Activated CD8-positive, alpha-beta memory T cell treated with anti-CD3 and anti-CD28 coated beads for 4 hours (primary cell): ENCODE measurements around the gene NGEF.
"Not testable (repeated sequence)": the region's sequence is repeated elsewhere in the genome, so short reads cannot be mapped to it uniquely, and the experiment has no call there.

Source experiments
- DNase-seq, 2 donors: peaks; one replicate each; pipeline ENCODE4 v3.0.0-alpha.2; 2020; ENCODE audit warnings: low read depth in 2 of 2

NGEF gene

DNA sequence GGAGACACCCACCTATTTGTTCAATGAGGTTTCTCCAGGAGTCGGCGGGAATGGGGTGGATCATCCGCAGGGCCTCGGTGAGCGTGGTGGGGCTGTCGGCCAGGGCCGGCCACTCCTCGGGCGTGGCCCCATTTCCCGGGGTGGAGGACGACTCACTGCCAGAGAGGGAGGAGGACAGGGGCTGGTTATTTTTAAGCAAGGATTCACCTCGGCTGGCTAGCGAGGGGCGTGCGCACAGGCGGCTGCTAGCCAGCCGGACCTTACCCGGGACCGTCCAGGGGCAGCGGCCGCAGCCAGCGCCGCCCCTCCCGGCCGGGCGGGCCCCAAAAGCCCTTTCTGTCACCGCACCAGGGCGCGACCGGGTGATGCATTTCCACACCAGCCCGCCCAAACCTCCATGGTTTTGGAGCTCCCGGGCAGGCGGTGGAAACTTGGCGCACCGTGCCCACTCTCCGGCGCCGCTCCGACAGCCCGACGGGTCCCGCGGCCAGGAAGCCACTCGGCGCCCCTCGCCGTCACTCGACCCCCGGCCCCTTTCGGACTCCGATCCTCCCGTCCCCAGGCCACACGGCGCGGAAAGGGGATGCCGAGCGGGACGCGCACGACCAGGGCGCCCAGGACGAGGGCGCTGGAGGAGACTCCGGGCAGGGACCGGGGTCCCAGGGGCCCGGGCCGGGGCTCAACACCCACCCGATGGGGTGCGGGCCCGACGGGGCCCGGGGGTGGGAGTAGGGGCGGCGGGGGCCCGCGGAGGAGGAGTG is 85.8 kb downstream of the NGEF start:
- DNase-seq: no peak

DNA sequence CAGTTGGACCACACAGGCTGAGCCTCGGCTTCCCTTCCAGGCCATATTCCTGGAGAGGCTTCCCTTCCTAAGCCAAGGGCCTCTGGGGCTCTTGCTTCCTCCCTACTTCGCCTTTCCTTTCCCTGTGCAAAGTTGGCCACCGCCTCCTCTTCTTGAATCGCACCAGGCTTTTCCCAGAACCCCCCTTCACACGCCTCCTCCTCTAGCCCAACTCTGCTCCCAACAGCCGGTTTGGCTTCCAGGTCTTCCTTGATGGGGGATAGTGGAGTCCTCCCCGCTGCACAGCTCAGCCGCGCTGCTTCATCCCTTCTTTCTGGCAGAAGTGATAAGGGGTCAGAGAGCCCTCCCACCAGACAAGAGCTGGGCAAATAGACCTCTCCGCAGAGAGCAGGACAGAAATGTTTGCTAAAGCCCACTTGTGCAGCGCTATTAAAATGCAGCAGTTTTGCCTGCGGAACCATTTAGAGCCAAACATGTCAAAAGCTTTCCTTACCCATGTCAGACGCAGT is 86.6 kb downstream of the NGEF start:
- DNase-seq: no peak

DNA sequence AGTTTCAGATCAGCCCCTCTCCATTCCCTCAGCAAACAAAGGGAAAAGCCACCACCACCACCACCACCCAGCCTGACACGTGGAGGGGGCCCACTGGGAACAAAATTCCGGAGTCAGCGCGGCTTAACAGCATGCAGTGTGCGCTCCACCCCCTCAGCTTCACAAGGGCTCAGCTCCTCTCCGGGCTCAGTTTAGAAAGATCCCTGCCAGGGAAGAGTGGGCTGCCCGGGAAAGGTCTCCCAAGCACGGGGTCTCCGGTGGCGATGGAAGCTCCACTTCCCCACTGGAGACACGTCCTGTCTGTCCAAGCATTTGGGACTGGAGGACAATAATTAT is 87.3 kb downstream of the NGEF start:
- no peak for DNase-seq

DNA sequence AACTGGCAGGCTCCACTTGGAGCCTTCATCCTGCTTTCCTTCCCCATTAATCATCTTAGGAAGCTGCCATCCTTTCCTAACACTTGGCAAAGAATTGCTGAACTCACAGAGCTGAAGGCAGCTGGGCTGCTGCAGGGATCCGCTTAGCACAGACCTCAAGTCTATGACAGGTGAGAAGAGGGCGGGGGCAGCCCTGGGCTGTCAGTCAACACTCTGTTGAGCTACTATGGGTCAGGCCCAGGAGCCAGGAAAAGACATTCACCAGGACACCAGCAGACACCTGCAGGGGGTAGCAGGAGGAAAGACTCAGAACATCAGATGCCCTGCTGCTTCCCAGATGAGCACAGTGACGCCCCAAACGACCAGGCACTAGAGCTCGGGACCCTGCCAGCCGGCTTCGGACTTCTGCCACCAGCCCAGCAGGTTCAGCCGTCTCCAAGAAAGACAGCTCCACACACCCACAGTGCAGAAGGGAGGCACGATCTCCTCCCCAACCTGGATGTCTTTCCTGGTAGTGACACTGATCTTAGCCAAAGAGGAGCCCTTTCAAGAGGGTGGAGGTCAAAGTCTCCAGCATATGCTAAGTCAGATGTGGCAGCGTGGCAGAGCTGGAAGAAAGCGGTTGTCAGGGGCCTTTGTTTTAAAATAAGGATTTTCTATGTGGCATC is 87.8 kb downstream of the NGEF start:
- DNase-seq: no peak

GRCh38 chr2:232924433-232924832 is 88.6 kb downstream of the NGEF start:
- DNase-seq: no peak

DNA sequence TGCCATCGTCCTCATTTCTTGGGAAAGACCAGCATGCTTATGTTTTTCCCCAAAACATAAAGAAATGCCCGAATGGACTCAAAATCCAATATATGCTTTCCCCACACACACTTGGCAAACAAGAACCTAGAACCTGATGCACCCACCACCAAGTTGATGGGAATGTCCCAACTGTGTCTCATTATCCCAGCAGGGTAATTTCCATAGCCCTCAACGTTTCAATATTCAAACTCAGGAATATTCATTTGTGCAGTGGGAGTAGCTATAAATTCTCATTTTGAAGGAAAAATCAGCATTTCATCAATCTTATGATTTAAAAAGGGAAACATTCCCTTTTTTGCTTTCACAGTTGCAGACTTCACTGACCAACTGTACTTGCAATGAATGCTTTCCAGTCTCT is 92.3 kb downstream of the NGEF start:
- no peak for DNase-seq

DNA sequence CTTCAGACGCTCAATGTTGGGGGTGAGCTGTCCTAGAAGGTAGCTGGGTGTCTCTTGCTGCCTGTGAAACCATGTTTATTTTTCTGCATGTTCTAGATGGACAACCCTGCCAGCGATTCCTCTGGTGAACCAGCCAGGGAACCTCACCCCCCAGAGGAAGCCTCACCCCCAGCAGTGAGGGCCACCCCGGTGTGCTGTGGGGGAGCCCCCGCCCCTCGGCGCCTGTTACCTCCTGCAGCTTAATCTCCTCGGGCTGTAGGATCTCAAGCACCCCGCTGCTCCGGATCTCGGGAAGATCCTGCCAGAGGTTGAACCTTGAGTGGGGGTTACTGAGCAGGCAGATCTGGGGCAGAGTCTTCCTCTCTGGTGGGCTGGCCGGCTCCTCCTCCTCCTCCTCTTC is 93.0 kb downstream of the NGEF start:
- DNase-seq: no peak

GRCh38 chr2:232919141-232919540 is 93.9 kb downstream of the NGEF start:
- no peak for DNase-seq

- DNase-seq: no peak
Observed at GRCh38 chr2:232913903-232914302, 99.2 kb downstream of the NGEF start.

DNA sequence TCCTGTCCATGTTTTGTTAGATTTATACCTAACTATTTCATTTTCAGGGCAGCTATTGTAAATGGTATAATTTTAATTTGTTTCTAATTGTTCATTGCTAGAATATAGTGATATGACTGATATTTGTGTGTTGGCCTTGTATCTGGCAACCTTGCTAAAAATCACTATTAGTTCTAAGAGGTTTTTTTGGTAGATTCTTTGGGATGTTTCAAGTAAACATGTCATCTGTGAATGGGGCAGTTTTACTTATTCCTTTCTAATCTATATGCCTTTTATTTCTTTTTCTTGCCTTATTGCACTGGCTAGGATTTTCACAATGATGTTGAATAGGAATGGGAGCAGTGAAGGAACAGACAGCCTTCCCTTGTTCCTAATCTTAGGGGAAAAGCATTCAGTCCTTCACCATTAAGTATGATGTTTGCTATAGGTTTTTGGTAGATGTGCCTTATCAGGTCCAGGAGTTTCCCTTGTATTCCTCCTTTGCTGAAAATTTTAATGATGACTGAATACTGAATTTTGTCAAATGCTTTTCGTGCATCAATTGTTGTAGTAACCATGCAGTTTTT is 101.3 kb downstream of the NGEF start:
- DNase-seq: no peak

DNA sequence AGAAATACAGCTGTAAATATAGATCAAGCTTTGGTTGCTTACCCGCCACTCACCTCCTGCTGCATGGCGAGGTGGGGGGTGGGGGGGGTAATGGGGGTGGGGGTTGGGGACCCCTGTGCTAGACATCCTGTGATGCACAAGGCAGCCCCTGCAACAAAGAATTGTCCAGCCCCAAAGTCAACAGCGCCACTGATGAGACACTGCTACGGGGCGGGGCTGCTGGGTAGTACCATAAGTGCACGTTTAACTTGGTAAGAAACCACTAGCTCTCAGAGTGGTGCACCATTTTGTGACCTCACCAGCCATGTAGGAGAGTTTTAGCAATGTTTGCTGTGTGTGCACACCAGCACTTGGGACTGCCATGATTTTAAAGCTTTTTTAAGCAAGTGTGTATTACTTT is 102.7 kb downstream of the NGEF start:
- no peak for DNase-seq

DNA sequence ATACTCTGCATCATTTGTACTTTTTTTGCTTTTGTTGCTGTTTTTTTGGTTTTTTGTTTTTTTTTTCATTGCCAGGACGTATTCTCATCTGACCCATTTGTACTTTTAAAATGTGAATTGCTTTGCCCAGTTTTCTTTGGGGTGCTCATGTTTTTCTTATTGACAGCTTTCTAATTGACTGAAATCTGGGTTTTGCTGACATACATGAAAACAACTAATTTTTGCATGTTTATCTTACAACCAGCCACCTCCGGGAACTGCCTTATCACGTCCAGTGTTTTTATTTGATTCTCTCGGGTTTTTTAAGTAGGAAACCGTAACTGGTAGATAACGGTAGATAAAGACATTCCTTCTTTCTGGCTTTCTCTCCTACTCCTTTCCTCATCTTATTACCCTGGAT is 104.4 kb downstream of the NGEF start:
- no peak for DNase-seq

GRCh38 chr2:232907718-232908085 is 105.4 kb downstream of the NGEF start:
- not testable (repeated sequence) for DNase-seq

- not testable (repeated sequence) for DNase-seq
Observed at GRCh38 chr2:232906867-232907717, 106.0 kb downstream of the NGEF start.

DNA sequence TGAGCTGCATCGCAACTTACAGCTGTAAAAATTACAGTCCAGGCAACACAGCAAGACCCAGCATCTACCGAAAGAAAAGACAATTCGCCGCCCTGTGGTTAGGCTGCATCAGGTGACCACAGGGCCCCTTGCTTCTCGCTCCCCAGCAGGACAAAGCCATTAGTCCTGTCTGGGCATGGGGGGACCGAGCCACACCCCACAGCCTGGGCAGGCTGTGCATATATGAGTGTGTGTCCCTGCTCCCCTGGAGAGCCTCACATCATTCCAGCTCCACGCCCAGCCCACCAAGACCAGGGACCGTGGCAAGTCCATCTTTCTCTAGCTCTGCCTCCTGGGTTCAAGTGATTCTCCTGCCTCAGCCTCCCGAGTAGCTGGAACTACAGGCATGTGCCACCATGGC is 109.1 kb downstream of the NGEF start:
- no peak for DNase-seq

DNA sequence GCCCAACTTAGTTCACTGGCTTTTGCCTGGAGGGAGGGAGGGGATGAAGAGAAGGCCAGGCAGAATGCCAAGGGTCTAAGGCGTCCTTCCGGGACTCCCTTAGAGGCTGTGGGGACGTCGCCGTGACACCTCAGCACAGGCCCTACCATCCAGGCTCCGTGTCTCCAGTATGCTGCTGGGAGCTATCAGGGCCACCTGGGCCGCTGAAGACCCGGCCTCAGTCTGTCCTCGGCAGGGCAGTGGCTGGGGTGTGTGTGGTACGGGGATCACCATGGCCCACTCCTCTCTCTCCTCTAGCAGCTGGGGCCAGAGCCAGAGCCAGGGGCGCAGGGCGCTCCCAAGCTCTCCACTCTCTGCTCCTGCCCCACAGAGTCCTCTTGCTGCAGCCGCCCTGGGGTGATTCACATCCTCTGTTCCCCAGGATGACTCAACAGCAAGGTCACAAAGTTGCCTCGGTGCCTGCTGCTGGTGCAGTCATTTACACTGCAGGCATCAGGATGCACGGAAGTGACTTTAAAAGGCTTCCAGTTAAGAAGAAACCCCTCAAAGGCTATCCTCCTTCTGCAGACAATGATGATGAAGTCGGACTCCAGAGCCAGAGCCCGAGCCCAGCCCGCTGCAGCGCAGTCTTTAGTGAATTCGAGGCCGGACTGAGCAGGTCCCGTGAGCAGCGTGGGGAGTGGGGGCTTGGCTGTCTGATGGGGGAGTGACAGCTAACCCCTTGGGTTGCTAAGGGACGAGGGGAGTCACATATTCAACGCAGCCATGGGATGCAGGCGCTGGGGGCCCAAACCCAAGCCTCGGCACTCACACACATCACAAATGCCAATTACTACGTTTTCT is 111.1 kb downstream of the NGEF start:
- DNase-seq: no peak

DNA sequence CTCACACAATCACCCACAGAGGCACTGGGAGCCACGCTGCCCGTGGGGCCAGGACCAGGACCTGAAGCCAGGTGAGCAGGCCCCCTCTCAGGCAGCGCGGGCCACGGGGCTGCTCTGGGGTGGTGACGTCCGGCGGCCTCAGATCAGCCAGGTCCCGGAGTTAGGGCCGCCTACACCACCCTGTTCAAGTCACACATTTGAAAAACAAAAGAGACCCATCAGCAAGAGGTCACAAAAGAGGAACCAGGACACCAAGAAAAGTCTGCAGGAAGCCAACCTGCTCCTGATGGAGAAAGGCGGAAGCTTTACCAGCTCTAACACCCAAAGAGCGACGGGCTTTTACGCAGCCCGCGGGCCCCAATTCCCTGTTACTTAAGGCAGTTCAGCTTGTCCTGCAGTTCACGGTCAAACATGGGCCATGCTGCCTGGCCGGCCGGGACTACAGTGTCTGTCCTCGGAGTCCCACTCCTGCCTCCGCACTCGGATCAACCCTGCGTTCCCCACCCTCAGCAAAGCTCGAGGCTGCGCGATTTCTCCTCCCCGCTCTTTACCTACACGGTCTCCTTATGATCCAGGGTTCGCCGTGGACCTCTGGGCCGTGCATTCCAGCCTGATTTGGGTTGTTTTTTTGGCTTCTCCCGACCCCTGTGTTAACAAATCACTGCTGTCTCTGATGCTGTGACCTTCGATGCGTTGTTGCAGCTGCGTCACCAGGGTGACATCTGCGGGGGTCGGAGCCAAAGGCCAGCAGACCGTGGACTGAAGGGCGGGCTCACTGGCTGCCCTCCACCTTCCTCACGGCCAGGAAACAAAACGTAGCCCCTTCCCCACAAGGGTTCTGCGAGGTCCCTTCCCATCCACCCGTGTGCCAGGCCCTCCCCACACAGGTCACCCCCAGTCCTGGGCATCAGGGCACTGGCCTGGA is 112.0 kb downstream of the NGEF start:
- DNase-seq: no peak

- no peak for DNase-seq
Observed at GRCh38 chr2:232898592-232899543, 114.2 kb downstream of the NGEF start.
